GM12878 (cell line): ENCODE measurements around the gene TFCP2L1. TPM values are rescaled to one million over a fixed set of nuclear protein-coding genes. Genes with fewer than 3 reads are reported as not detected.

Experiments used
- ATAC-seq: fragments of 200-7000 bp; cut with Tn5 transposase; 3 replicates; pipeline ENCODE4 v1.9.1; 2020; ENCODE audit warnings: mild to moderate bottlenecking, moderate library complexity
- BruUV-seq: library from RNA; stranded (reverse); fragments of 400-500 nt; replicated peaks from 2 replicates; lab custom pipeline; 2021; lab: Mats Ljungman, UMichigan
- CTCF ChIA-PET: fragments of 300-600 bp; sonication (Branson Sonifier 250); formaldehyde crosslinking; extraction: SDS; loops from one replicate; lab custom pipeline; 2021; ENCODE audit warnings: inconsistent platforms; lab: Yijun Ruan, JAX
- POLR2A ChIA-PET: fragments of 350-600 bp; formaldehyde crosslinking; extraction: SDS; loops from one replicate; lab custom pipeline; 2021; ENCODE audit warnings: inconsistent platforms; lab: Charles Lee
- RAD21 ChIA-PET: fragments of 300-600 bp; sonication (Branson Sonifier 250); formaldehyde crosslinking; loops from one replicate; lab custom pipeline; 2023; ENCODE audit warnings: antibody characterized with exemption; ENCODE audit not compliant: unreplicated experiment; lab: Charles Lee
- SMC1A ChIA-PET: fragments of 300-600 bp; sonication (Branson Sonifier 250); formaldehyde crosslinking; loops from one replicate; lab custom pipeline; 2023; ENCODE audit not compliant: unreplicated experiment, uncharacterized antibody; lab: Charles Lee
- DNase-seq: peaks from one replicate; pipeline ENCODE4 v3.0.0-alpha.2; 2011; ENCODE audit warnings: low read depth, low spot score
- FAIRE-seq: peaks from 3 replicates; lab custom pipeline; 2011; peaks lifted over from hg19 to GRCh38; lab: Jason Lieb, UNC
- H2AFZ ChIP-seq: 2 replicates; pipeline ENCODE4 v1.6.0; 2011; ENCODE audit warnings: low read depth, low read length, control low read depth; ENCODE audit not compliant: control insufficient read depth
- H3K27ac ChIP-seq: 2 replicates; pipeline ENCODE4 v1.5.1; 2011; ENCODE audit warnings: control low read depth; ENCODE audit not compliant: control insufficient read depth, insufficient read depth
- H3K27me3 ChIP-seq, 2 experiments: replicated peaks in 1 of 2; 2 replicates each; pipeline versions ENCODE4 v1.6.0 to v1.6.1; 2011; ENCODE audit warnings: low read length in 1 of 2; ENCODE audit not compliant: control insufficient read depth in 2 of 2, insufficient read depth in 2 of 2
- H3K36me3 ChIP-seq, 2 experiments: 2 replicates each; pipeline ENCODE4 v1.5.1; 2011; ENCODE audit warnings: low read length in 1 of 2; ENCODE audit not compliant: control insufficient read depth in 2 of 2, insufficient read depth in 2 of 2
- H3K4me1 ChIP-seq: 2 replicates; pipeline ENCODE4 v1.6.1; 2011; ENCODE audit warnings: mild to moderate bottlenecking, low read length, moderate library complexity, mixed read lengths; ENCODE audit not compliant: control insufficient read depth, insufficient read depth
- H3K4me2 ChIP-seq: 2 replicates; pipeline ENCODE4 v1.6.0; 2011; ENCODE audit warnings: control low read depth; ENCODE audit not compliant: control insufficient read depth, insufficient read depth
- H3K4me3 ChIP-seq: fragments of 200-600 bp; sonication (generic); 2 replicates; pipeline ENCODE4 v1.5.1; 2016
- H3K79me2 ChIP-seq: 2 replicates; pipeline ENCODE4 v1.6.0; 2011; ENCODE audit warnings: low read length; ENCODE audit not compliant: control insufficient read depth, insufficient read depth
- H3K9ac ChIP-seq: 2 replicates; pipeline ENCODE4 v1.8.0; 2011; ENCODE audit warnings: low read length, control low read depth, mixed read lengths; ENCODE audit not compliant: control insufficient read depth, insufficient read depth
- H3K9me3 ChIP-seq: replicated peaks from 3 replicates; pipeline ENCODE4 v1.5.1; 2011; ENCODE audit warnings: mild to moderate bottlenecking, low read length; ENCODE audit not compliant: control insufficient read depth, insufficient read depth
- H4K20me1 ChIP-seq: 2 replicates; pipeline ENCODE4 v1.6.0; 2011; ENCODE audit not compliant: control insufficient read depth, insufficient read depth
- HDGF ChIP-seq: fragments of 450-650 bp; IDR thresholded peaks from 2 replicates; pipeline ENCODE4 v1.6.1; 2016; ENCODE audit warnings: antibody characterized with exemption
- IRF5 ChIP-seq: fragments of 450-650 bp; IDR thresholded peaks from 2 replicates; pipeline ENCODE4 v1.6.1; 2017; ENCODE audit warnings: borderline replicate concordance
- NR2C1 ChIP-seq: fragments of 450-650 bp; IDR thresholded peaks from 2 replicates; pipeline ENCODE4 v1.6.1; 2017; ENCODE audit warnings: antibody characterized with exemption, mild to moderate bottlenecking, moderate library complexity
- SMARCA5 ChIP-seq: fragments of 450-650 bp; IDR thresholded peaks from 2 replicates; pipeline ENCODE4 v1.6.1; 2017; ENCODE audit warnings: mild to moderate bottlenecking
- SMC3 ChIP-seq: IDR thresholded peaks from 2 replicates; pipeline ENCODE4 v1.6.1; 2011; ENCODE audit warnings: low read length, improper control_type of control experiment, borderline replicate concordance
- STAT3 ChIP-seq: IDR thresholded peaks from 2 replicates; pipeline ENCODE4 v1.6.1; 2011; ENCODE audit warnings: low read depth, low read length, improper control_type of control experiment
- TCF3 ChIP-seq: IDR thresholded peaks from 2 replicates; pipeline ENCODE4 v1.6.1; 2012; ENCODE audit warnings: low read depth, mild to moderate bottlenecking, low read length, borderline replicate concordance; ENCODE audit not compliant: insufficient read depth
- WGBS: methylation state at CpG from one replicate; pipeline ENCODE4 v1.1.6; 2016; ENCODE audit warnings: low lambda C conversion rate; ENCODE audit not compliant: insufficient replicate concordance, insufficient coverage; ENCODE audit errors: missing lambda C conversion rate; 5-methylcytosine and 5-hydroxymethylcytosine counted together
- in situ Hi-C: fragments of 300-500 bp; cut with MboI; formaldehyde crosslinking; loops from 9 replicates; pipeline ENCODE4 v1.14.3; 2018; ENCODE audit warnings: mixed read lengths
- intact Hi-C: fragments of 100-400 bp; cut with micrococcal nuclease; formaldehyde crosslinking; loops from one replicate; pipeline ENCODE4 v1.14.2; 2022; ENCODE audit not compliant: unreplicated experiment
- polyA plus RNA-seq, 11 experiments: library from polyadenylated mRNA; depleted of rRNA in 4 of 11; unstranded in 6 of 11; stranded (reverse) in 5 of 11; fragments of >200 nt; fragmentation: Nextera tagmentation in 4 of 11; fragmentation: Illumina TruSeq in 1 of 11; extraction: Ambion mirVana in 4 of 11; extraction: Trizol in 1 of 11; gene quantifications; 1 replicate in 1 of 11; 2 replicates in 10 of 11; pipeline versions ENCODE4 v1.2.1 to v1.2.3, GENCODE V29; 2011 to 2016; ENCODE audit warnings: inconsistent platforms in 2 of 11, missing spikeins in 2 of 11, low read depth in 1 of 11
- total RNA-seq, 4 experiments: library from RNA; depleted of rRNA in 3 of 4; stranded (reverse); fragments of >200 nt in 3 of 4; fragmentation: Illumina TruSeq in 1 of 4; extraction: Trizol in 1 of 4; gene quantifications; 2 replicates each; pipeline versions ENCODE4 v1.2.1 to v1.2.3, GENCODE V29; 2013 to 2021

Gene TFCP2L1
- total and polyA plus RNA-seq, 10 of the 15 experiments (the other 5 are each of a cell fraction or from before 2014, with no cell fraction given) = 0.02 to 0.21 (median 0.09) TPM; not detected in 1

GRCh38 chr2:121217627-121218026 lies 67.4 kb downstream of the TFCP2L1 start (continued):
- TF ChIP-seq HDGF = no peak

GRCh38 chr2:121214296-121214695 lies 70.7 kb downstream of the TFCP2L1 start:
- ATAC-seq (no peak), FAIRE-seq (no peak), DNase-seq (no peak)
- ChIA-PET POLR2A (no interaction called here), CTCF (no interaction called here), RAD21 (no interaction called here), SMC1A (no interaction called here)
- WGBS = 32% methylated on average over 10 of the region's 10 CpGs
- Histone ChIP-seq H3K9ac (no peak overlapping the region), H3K27ac (no peak overlapping the region), H4K20me1 (no peaks in the 10 kb centered on the region; the same call in 1 of the 2 replicates), H3K4me1 (no peaks in the 10 kb centered on the region), H3K79me2 (no peaks in the 10 kb centered on the region), H3K4me2 (no peak overlapping the region), H3K9me3 (no peaks in the 10 kb centered on the region), H3K4me3 (no peak overlapping the region), H2AFZ (no peak overlapping the region), H3K36me3 (no peaks in the 10 kb centered on the region), H3K27me3 (peaks cover 0 to 2% of the 10 kb centered on the region in 2 experiments; a peak in 2 of 4 replicates)
- intact Hi-C loops (no loop called here), in situ Hi-C loops (no loop called here)
- BruUV-seq = no TSS peak
- TF ChIP-seq IRF5 (no peak), SMARCA5 (no peak), TCF3 (no peak), STAT3 (no peak), NR2C1 (no peak), SMC3 (no peak)
